ENCODE measurements around the gene SGCD.
"Not testable (repeated sequence)": the region's sequence is repeated elsewhere in the genome, so short reads cannot be mapped to it uniquely, and the experiment has no call there.

The SGCD gene

DNA sequence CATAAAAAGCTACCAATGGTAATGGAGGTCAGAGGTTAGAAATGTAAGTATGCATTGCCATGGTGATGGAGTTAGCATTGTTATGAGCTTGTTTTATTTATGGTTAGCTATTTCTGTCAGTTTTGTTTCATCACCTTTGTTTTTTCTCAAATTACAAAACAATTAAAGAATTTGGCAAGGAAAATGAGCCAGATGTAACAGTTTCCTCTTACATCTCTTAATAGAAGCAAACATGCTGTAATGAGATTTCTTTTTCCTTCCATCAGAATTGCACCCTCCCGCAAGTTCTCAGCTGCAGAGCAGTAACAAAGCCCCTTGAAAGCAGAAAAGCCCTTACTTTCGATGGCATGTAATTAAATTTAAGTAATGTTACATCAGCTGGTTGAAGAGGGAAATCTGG, 233.0 kb downstream of the SGCD start:
- no peak for DNase-seq

DNA sequence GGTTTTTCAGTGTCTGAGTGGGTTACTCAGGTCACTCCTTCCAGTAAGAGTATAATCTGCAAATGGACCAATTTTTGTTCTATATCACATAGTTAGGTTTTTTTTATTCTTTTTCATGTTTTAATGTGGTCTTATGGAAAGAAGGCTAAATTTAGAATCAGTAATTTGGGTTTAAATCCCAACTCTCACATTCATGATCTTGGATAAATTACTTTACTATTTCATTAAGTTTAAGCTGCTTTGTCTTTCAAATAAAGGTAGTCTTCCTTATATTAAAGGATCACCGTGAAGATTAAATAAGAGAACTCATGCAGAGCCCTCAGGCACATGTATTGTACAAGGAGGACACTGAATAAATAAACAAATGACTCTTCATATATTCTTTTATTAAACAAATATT, 234.7 kb downstream of the SGCD start:
- DNase-seq: no peak

GRCh38 chr5:156570615-156571014, 243.7 kb downstream of the SGCD start:
- DNase-seq: no peak

GRCh38 chr5:156581725-156582124, 254.8 kb downstream of the SGCD start:
- no peak for DNase-seq

DNA sequence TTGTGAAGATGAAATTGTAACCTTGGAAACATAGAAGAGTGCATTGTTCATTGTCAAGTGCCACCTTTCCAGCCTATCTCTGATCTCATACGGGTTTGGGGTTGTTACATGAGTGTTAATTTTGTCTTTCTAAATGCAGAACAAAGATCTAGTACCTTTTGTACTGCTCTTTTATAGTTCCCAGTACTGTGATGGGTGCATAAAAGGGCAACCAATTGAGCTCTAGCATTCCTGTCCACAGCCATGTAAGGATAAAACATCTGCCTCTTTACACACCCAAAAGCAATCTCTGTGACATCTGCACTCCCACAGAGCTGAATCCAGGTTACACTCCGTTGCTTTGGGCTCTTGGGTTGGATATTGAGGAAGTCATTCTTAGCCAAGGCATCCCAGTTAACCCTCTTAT, 255.2 kb downstream of the SGCD start:
- no peak for DNase-seq

- peak in 6 of 58 donors; percentile 5 to 46 (median 21) for DNase-seq
Observed at GRCh38 chr5:156584871-156585270, 257.9 kb downstream of the SGCD start.

GRCh38 chr5:156585999-156586398, 259.0 kb downstream of the SGCD start:
- no peak for DNase-seq

GRCh38 chr5:156587012-156587411, 260.0 kb downstream of the SGCD start:
- DNase-seq: no peak

DNA sequence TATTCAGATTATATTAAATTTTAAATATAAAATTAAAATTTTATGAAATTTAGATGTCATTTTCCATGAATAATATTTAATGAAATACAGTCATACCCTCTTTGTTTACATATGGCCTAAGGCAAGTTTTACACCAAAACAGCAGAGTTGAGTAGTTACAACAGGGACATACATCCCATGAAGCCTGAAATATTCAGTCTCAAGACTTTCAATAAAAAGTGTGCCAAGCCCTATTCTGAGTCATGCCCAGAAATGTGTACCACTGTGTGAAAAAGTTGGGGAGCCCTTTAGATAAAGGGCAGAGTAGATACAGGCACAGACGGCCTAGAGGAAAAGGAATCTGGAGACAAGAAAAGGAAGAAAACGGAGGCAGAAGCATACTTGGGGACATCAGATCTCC, 261.3 kb downstream of the SGCD start:
- no peak for DNase-seq

GRCh38 chr5:156589104-156589945, 262.4 kb downstream of the SGCD start:
- no peak for DNase-seq

- DNase-seq: peak in 24 of 58 donors; percentile 1 to 82 (median 28)
Observed at GRCh38 chr5:156589946-156590216, 262.9 kb downstream of the SGCD start.

GRCh38 chr5:156590978-156591377, 264.0 kb downstream of the SGCD start:
- no peak for DNase-seq

DNA sequence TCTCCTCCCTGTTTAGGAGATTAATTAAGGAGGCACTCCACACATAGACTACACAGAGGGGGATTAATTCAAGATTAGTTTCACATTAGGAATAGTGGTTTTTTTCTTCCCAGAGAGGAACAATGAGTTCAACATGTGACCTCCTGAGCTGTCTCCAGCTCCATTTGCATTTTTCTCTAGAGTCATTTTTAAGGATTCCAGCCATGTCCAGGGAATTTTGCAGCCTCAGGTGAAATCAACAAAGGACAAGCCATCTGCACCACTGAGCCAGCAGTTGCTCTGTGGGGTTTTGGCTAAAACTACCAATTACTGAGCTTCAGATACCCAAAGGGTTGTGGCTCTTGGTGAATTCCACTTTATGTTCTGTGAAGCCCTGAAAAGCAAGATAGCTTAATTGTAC, 264.7 kb downstream of the SGCD start:
- peak in 8 of 58 donors; percentile 4 to 34 (median 16) for DNase-seq

DNA sequence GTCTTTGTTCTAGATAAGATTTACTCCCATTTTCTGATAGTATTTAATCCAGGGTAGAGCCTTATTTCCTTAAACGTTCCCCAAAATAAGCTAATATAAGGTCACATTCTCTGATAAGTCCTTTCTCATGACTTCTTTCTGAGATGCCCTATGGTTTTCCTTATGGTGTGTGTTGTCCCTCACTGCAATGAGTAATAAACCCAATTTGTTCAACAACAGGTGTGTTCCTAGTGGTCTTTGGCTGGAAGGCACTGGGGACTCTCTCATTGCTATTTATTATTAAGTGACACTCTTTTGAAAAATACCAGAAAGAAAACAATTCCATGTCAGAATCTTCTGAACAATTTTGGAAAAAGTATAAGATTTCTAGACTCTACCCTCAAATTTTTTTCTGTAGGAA, 266.6 kb downstream of the SGCD start:
- DNase-seq: no peak

DNA sequence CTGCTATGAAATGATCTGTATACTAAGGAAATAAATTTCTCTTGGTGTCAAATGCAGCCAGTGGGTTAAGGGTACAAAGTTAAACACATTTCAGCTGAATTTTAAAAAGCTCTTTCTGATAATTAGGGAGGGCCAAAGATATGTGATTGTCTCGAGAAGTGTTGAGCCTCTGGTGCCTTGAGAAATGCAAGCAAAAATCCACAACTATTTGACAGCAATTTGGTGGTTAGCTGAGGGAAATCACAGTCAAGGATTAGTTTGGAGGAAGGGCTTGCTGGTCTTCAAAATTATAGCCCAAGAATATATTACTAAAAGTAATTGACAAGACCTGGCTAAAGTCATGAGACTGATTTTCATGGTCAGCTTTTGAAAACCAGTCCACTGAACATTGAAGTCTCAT, 267.4 kb downstream of the SGCD start:
- no peak for DNase-seq

- DNase-seq: peak in 25 of 58 donors; percentile 2 to 70 (median 16)
Observed at GRCh38 chr5:156595132-156595787, 268.3 kb downstream of the SGCD start.

- DNase-seq: no peak
Observed at GRCh38 chr5:156597276-156597675, 270.3 kb downstream of the SGCD start.

- peak in 2 of 58 donors; percentile 3 to 31 for DNase-seq
Observed at GRCh38 chr5:156598964-156599363, 272.0 kb downstream of the SGCD start.

DNA sequence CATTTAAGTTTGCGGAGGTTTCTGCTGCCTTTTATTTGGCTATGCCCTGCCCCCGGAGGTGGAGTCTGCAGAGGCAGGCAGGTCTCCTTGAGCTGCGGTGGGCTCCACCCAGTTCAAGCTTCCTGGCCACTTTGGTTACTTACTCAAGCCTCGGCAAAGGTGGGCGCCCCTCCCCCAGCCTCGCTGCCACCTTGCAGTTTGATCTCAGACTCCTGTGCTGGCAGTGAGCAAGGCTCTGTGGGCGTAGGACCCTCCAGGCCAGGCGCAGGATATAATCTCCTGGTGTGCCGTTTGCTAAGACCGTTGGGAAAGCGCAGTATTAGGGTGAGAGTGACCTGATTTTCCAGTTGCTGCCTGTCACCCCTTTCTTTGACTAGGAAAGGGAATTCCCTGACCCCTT, 283.6 kb downstream of the SGCD start:
- DNase-seq: not testable (repeated sequence)

GRCh38 chr5:156615901-156616300, 288.9 kb downstream of the SGCD start:
- DNase-seq: no peak

- no peak for DNase-seq
Observed at GRCh38 chr5:156617426-156617825, 290.5 kb downstream of the SGCD start.

DNA sequence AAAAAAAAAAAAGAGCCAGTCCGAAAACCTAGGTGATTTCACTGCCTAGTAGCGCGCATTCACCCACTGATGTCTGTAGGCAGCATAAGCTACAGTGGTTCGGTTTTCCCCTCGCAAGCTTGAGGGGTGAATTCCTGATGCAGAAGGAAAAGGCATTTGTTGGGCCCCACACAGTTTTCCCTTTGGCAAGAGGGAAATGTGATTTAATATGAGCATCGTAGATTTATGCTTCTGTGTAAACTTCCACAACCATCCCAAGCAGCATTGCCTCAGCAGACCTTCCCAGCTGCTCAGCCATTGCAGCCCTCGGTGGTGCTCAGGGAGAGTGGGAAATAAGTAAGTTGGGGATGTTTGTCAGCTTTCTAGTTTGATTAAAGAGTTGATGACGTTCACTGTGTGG, 291.6 kb downstream of the SGCD start:
- no peak for DNase-seq

GRCh38 chr5:156621719-156622118, 294.8 kb downstream of the SGCD start:
- no peak for DNase-seq
